ACHN (cell line): Measurements from ENCODE around the gene PSPH.
"Not testable (repeated sequence)": the region's sequence is repeated elsewhere in the genome, so short reads cannot be mapped to it uniquely, and the experiment has no call there.

Experiments used
- DNase-seq: peaks from one replicate; pipeline ENCODE4 v3.0.0-alpha.2; 2015
- in situ Hi-C: cut with HindIII; loops from 2 replicates; pipeline ENCODE4 v1.10.0; 2017; ENCODE audit warnings: low sequenced_read_pairs, low pct_ligation_motif_present, low pct_unique_long_range_greater_than_20kb

Gene PSPH

GRCh38 chr7:56026538-56026937, 24.7 kb downstream of the PSPH start:
- in situ Hi-C loops = no loop called here
- DNase-seq = no peak

- DNase-seq = no peak
- in situ Hi-C loops = no loop called here
Observed at GRCh38 chr7:56023500-56023899, 27.7 kb downstream of the PSPH start.

DNA sequence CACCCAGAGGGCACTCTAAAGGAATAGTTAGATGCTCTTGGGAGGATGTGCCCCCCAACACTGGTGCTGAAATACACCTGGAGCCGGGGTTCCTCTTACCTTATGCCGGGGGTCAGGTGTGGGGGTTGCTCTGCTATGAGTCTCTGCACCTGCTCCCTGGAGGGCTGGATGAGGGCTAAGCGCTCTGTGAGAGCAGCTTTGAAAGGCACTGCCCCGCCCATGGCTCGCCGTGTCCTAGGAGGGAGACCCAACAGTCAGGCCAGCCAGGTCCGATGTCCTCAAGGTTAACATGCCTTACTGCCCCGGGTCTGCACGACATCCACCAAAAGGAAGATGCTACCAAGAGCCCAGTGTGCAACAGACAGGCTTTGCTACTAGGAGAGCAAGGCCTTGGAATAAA, 31.7 kb downstream of the PSPH start:
- in situ Hi-C loops = no loop called here
- DNase-seq = no peak

DNA sequence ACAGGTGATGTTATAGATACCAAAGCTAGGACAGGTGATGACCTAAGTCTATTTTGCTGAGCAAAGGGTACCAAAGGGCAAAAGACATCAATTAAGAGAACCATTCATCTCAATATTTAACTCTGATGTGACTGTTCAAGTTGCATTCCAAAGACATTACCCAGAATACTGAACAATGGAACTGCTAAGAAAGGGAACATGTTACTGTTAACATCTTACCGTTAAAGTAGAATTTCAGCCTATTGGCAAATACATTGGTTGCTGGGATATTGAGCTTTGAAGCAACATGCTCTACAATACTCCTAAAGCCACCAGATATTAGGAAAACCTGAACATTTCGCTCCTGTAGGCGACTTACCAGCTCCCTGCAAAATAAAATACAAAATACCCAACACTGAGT, 34.2 kb downstream of the PSPH start:
- in situ Hi-C loops, DNase-seq: not testable (repeated sequence)

- in situ Hi-C loops = no loop called here
Observed at GRCh38 chr7:56009695-56010094, 41.5 kb downstream of the PSPH start.

DNA sequence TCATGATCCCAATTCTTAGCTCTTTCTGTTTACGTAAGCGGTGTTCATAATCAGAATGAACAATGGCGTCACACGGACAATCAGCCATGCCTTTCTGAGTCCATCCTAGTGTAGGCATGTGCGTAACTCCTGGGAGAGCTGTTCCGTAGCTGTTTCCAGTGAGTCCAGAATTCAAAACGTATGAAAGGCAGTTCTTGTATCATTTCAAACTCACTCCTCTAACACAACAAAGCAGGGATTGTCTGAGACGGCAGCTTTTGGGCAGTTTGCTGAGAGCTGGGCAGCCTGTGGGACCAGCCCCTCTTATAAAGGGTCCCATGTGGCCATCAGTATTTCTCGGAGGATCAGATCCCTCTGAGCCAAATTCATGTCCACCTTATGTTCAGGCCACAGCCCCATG, 43.4 kb downstream of the PSPH start:
- DNase-seq = no peak
- in situ Hi-C loops = no loop called here

More at GRCh38 chr7:56009695-56010094, 41.5 kb downstream of the PSPH start:
- no peak for DNase-seq

- in situ Hi-C loops = no loop called here
- DNase-seq = no peak
Observed at GRCh38 chr7:56007167-56007652, 44.0 kb downstream of the PSPH start.

DNA sequence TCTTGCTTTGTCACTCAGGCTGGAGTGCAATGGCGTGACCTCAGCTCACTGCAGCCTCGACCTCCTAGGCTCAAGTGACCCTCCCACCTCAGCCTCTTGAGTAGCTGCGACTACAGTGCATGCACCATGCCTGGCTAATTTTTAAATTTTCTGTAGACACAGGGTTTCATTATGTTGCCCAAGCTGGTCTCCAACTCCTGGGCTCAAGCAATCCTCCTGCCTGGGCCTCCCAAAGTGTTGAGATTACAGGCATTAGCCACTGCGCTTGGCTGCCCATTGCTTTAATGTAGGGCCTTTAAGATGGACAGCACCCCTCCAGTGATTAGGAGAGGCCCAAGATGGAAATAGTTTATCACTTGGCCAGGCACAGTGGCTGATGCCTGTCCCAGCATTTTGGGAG, 47.5 kb downstream of the PSPH start:
- no peak for DNase-seq
- in situ Hi-C loops = no loop called here

- DNase-seq = no peak
- in situ Hi-C loops = no loop called here
Observed at GRCh38 chr7:55996856-55997500, 54.3 kb downstream of the PSPH start.

DNA sequence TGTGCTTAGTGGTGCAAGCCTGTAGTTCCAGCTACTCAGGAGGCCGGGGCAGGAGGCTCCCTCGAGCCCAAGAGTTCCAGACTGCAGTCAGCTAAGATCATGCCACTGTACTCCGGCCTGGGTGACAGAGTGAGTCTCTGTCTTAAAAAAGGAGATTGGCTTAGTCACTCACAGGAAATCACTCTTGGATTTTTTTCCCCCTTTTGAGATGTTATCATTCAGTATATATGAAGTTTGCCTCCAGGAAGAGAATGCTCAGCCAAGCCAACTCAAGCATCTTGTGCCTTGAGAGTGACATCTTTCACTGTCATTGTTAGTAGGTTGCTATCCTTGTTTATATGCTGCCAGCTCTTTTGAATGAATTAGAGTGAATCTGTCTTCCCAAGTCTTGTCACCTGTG, 58.9 kb downstream of the PSPH start:
- in situ Hi-C loops = no loop called here
- no peak for DNase-seq

- DNase-seq = no peak
- in situ Hi-C loops = no loop called here
Observed at GRCh38 chr7:55983537-55983936, 67.7 kb downstream of the PSPH start.

GRCh38 chr7:55980266-55980665, 71.0 kb downstream of the PSPH start:
- in situ Hi-C loops = no loop called here

GRCh38 chr7:55977831-55978230, 73.4 kb downstream of the PSPH start:
- peak; percentile 23 for DNase-seq

More at GRCh38 chr7:55980266-55980665, 71.0 kb downstream of the PSPH start:
- DNase-seq = no peak

DNA sequence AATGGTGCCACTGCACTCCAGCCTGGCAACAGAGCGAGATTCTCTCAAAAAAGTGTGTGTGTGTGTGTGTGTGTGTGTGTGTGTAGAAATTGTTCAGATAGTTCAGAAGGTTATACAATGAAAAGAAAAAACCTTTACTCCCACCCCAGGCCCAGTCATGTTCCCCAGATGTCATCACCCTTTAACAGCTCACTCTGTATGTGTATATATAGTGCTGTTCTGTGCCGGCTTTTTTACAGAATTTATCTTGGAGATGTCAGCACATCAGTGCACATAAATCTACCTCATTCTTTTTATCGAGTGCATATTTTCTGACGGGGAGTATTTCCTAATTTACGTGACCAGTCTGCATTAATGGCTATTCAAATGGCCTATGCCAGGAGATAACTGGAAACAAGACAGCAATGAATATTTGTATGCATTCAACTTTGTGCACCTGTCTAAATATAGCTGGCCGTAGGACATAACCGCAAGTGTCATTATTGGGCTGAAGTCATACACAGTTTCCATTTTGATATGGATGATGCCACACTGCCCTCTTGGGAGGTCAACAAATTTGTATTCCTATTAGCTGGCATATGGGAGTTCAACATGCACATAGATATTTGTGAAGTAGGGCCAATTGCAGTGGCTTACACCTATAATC, 75.1 kb downstream of the PSPH start:
- in situ Hi-C loops = no loop called here
- DNase-seq = no peak

More at GRCh38 chr7:55977831-55978230, 73.4 kb downstream of the PSPH start:
- in situ Hi-C loops = no loop called here

GRCh38 chr7:55973747-55974250, 77.4 kb downstream of the PSPH start:
- no peak for DNase-seq
- in situ Hi-C loops = no loop called here

DNA sequence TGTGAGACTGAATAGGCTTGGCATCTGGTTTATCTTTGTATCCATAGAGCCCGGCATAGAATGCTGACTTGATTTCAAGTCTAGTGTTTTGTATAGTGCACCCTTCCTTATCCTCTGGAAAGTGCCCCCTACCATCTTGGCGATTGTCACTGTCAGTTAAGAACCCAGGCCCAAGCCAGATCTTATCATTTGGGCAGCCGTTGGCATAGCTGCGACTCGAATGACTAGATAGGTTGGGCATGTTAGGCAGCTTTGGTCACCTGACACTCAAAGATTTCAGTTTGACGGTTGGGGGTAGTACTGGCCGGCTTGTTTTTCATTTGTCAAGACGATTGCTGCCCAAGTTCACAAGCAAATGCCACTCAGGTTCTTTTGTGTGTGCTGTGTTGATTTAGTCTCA, 80.3 kb downstream of the PSPH start:
- in situ Hi-C loops = no loop called here
- DNase-seq = peak; percentile 22

DNA sequence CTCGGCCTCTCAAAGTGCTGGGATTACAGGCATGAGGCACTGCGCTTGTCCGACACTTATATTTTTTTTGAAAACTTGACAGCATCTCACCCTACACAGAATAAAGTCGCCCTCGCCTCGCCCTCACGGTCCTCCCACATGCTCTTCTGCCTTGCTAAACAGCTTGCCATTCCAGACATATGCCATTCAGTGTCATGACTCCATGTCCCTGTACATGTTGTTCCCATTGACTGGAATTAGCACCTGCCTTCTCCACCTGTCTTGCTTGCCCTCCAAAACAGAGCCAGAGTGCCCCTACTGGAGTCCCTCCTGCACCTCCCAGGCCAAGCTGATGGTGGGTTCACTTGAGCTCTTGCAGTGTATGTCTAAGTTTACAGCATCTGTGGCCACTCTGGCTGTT, 80.7 kb downstream of the PSPH start:
- in situ Hi-C loops = no loop called here
- no peak for DNase-seq

- no peak for DNase-seq
- in situ Hi-C loops = no loop called here
Observed at GRCh38 chr7:55969391-55969790, 81.9 kb downstream of the PSPH start.

- in situ Hi-C loops = no loop called here
- no peak for DNase-seq
Observed at GRCh38 chr7:55966851-55967250, 84.4 kb downstream of the PSPH start.

DNA sequence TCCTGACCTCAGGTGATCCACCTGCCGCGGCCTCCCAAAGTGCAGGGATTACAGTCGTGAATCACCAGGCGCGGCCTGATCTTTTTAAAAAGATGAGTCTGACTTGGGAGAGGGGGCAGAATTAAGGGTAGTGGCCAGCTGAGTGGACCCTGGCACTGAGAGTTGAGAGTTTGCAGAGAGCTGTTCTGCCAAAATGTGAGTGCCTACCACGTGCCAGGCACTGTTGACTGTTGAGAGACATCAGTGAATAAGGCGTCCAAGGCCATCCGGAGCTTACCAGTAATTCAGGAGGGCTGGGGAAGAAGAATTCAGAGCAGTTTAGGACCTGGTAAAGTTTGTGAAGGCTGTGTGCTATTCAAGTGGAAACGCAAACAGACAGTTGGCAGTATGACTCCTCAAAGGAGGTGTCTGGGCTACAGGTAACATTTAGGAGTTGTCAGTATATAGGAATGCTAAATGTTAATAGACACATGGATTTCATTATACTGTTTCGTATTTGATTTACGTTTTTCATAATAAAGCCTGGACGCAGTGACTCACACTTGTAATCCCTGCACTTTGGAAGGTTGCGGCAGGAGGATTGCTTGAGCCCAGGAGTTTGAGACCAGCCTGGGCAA, 85.3 kb downstream of the PSPH start:
- no peak for DNase-seq
- in situ Hi-C loops = no loop called here
